GM21515 (cell line): Measurements from ENCODE around the gene UTP4.

Experiments used
- ATAC-seq: cut with Tn5 transposase; IDR thresholded peaks from one replicate; pipeline ENCODE4 v1.9.1; 2021; ENCODE audit not compliant: unreplicated experiment

UTP4 gene

DNA sequence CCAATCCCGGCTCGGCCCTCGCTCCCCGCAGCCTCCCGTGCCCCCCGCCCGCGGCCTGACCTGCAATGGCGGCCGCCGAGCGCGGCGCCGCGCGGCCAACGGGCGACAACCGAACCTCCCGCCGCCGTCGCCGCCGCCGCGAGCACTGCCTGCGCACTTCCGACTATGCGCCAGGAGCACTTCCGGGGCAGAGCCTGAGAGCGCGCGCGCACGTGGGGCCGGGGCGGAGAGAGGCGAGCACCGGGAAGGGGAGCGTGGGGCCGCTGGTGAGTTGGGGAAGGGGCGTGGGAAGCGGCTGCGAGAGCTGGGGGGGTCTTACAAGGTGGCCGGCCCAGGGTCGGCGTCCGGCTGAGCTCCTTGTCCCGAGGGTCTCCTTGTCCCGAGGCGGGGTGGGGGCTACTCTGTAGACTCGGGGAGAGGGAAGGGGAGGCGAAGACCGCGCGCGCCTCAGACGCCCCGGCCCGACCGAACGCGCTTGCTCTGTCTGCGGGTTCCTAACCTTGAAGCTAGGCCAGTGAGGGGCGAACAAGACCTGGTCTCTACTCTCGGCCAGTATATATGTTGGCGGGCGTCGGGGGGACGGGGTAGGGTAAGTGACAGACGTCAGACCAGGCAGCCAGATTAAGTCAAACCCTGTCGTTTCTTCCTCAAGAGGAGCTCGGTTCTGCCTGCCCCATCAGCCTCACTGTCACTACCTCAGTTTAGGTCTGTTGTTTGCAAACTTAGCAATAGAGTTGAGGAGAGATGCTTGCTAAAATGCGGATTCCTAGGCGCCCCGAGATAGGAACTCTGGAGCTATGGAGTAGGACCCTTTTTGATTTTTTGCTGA lies at the start of gene UTP4, which contains the start of gene CHTF8:
TSS of gene UTP4 (plus strand) at position 226 of the 829 bp plus-strand sequence. CDS start 811 bp downstream, outside the sequence.
TSS of gene CHTF8 (minus strand) at position 165 of the 829 bp plus-strand sequence. CDS start 11,130 bp downstream, outside the sequence.
- ATAC-seq = peak; percentile 76

- ATAC-seq = no peak
Observed at GRCh38 chr16:69083306-69083941, 49.0 kb upstream of the UTP4 start.

DNA sequence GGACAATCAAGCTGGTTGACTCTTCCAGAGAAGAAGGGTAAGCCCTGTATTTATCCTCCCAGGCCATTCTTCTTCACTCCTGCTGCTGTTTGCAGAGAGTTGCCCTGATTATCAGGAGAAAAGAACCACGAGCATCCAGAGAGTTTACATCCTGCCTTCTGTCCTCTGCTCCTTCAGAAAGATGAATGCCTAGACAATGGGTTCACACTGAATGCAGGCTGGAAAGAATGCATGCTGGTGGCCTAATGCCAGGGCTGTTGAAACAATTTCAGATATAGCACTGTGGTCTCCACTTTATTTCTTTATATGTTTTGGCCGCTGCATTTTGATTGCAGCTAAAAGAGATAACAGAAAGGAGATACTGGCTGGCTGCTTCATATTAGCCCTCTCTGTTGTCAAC lies 48.2 kb upstream of the UTP4 start:
- no peak for ATAC-seq

DNA sequence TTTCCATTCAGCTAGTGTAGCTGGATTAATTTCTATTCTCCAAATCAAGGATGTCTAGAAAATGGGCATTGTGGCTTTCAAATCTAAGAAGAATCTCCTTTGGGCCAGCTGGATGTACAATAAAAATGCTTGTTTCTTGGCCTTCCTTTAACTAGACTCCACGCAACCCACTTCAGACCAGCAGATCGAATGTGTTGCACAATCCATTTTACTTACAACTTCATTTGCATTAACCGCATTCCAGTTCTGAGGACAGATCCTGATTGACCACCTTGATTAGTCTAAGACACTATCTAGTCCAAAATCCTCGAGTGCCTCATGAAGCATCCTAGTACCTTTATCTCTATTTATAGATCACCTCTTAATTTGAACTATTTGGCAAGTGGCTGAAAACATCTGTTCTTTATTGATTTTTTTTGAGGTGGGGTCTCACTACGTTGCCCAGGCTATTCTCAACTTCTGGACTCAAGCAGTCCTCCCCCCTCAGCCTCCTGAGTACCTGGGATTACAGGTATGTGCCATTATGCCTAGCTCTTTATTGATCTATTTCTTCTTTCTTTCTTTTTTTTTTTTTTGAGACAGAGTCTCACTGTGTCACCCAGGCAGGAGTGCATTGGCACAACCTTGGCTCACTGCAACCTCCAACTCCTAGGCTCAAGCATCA lies 47.3 kb upstream of the UTP4 start:
- ATAC-seq = no peak

- no peak for ATAC-seq
Observed at GRCh38 chr16:69087161-69087581, 45.3 kb upstream of the UTP4 start.

- no peak for ATAC-seq
Observed at GRCh38 chr16:69088684-69089083, 43.8 kb upstream of the UTP4 start.

- no peak for ATAC-seq
Observed at GRCh38 chr16:69089091-69089910, 43.1 kb upstream of the UTP4 start.

DNA sequence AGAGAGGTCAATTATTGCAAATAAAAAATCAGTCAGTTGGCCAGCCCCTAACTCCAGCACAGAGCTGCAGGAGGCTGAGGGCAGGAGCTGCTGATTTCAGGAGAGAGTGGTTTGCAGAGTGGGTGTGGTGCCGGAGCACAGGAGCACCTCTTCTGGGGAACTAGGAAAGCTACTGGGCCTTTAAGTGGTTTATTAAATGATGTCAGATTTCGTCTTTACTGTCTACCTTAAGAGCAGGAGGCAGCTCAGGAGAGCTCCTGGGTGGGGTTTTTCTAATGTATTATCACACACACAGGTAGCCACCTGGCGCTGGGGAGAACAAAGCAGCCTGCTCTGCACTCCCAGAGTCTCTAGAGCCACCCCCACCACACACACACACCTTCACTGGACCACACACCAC lies 38.5 kb upstream of the UTP4 start:
- ATAC-seq = no peak

- no peak for ATAC-seq
Observed at GRCh38 chr16:69094501-69094900, 37.9 kb upstream of the UTP4 start.

DNA sequence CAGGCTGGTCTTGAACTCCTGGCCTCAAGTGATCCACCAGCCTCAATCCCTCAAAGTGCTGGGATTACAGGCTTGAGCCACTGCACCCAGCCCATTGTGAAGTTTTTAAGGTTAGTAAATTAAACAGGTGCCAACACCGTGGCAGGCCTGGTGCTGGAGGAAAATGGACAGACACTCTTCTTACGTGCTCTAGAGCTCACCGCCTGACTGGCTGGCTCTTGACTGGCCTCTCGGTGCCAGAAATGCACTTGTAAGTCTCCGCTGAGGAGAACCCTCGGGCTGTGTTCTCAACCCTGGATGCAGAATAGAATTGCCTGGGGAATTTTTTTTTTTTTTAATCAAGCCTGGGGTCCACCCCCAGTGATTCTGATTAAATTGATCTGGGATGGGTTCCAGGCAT lies 37.3 kb upstream of the UTP4 start:
- no peak for ATAC-seq

DNA sequence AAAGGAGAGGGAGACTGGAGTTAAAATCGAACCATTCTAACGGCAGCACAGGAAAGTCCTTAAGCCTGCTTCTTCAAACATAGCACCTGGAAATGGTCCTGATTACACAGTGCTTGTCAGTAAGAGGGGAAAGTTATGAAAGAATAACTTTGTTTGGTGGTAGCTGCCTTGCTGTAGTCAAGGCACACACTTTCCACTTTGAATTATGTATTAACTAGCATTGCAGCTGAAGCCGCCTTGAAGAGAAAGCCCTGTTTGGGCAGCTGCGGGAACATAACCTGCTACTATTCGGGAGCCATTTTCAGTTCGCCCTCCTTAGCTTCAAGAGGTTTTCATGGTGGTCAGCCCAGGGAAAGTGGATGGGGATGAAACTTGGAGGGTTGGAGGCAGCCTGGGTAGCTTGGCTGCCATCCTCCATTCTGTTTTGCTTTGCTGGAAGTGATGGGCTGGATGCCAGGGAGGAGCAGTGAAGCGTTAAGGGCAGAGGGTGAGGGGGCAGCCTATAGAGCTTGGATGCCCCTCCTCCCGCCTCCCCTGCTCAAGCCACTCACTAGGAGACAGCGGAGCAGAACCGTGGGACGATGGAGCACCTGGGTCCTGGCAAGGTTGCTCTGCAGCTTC lies 32.3 kb upstream of the UTP4 start:
- ATAC-seq = no peak

- no peak for ATAC-seq
Observed at GRCh38 chr16:69105501-69106361, 26.7 kb upstream of the UTP4 start, which contains the start of gene HAS3. Gene HAS3 (plus strand): TSS chr16:69105653. CDS start chr16:69109396, 3,743 bp downstream.

- ATAC-seq = no peak
Observed at GRCh38 chr16:69106491-69107315, 25.7 kb upstream of the UTP4 start.

DNA sequence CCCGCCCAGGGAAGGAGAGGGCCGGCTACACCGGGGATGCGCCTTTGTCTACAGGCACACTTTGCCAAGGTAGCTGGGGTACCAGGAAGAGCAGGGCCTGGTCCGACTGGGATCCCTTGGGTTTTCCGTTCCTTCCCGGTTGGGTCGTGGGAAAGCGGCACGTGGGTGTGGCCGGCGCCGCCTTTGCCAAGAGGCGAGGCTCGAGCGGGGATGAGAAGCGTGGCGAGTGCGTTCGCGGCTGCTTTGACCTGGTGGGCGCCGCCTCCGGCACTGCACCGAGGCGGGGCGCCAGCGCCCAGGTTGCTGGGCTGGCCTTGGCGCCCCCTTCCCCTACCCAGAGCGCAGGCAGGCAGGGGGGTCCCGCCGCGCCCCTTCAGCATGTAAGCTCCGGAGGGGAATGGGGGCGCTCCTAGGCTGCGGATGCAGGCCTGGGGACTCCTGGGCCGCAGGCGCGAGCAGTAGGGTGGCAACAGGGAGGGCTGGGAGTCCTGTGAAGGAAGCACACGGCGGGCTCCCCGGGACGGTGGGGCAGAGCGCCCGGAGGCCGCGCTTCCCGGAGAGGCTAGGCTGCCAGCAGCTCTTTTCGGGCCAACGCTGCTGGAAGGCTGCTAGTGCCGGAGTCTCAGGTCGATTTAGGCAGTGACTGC lies 25.0 kb upstream of the UTP4 start:
- ATAC-seq = no peak

- no peak for ATAC-seq
Observed at GRCh38 chr16:69108064-69108904, 24.2 kb upstream of the UTP4 start.

GRCh38 chr16:69108905-69109252 lies 23.6 kb upstream of the UTP4 start:
- ATAC-seq = no peak
